NCI-H187 (cell line): Measurements from ENCODE around the gene MGAT1.
A peak's percentile ranks its signal among the peaks of the same experiment; 100 is the strongest.
"Not testable (repeated sequence)": the region's sequence is repeated elsewhere in the genome, so short reads cannot be mapped to it uniquely, and the experiment has no call there.

Experiments
- DNase-seq, 2 experiments: peaks; one replicate each; lab custom pipeline; 2025; lab: John Stamatoyannopoulos, UW

The MGAT1 gene

GRCh38 chr5:180785121-180785781 is 17.4 kb downstream of the MGAT1 start:
- DNase-seq = no peak

- peak; percentile 3 to 27 for DNase-seq
These were observed 18.0 kb downstream of the MGAT1 start for GRCh38 chr5:180784497-180785097.

- no peak for DNase-seq
These were observed 19.1 kb downstream of the MGAT1 start for GRCh38 chr5:180783340-180784052.

GRCh38 chr5:180782748-180783147 is 19.9 kb downstream of the MGAT1 start:
- DNase-seq = no peak

- DNase-seq = not testable (repeated sequence)
These were observed 20.7 kb downstream of the MGAT1 start for GRCh38 chr5:180781900-180782326.

GRCh38 chr5:180779985-180780610 is 22.5 kb downstream of the MGAT1 start:
- DNase-seq = no peak

- no peak for DNase-seq
These were observed 25.1 kb downstream of the MGAT1 start for GRCh38 chr5:180777475-180777874.

- DNase-seq = no peak
These were observed 26.2 kb downstream of the MGAT1 start for GRCh38 chr5:180776376-180776775.

- no peak for DNase-seq
These were observed 27.0 kb downstream of the MGAT1 start for GRCh38 chr5:180775624-180776023.

- no peak for DNase-seq
These were observed 30.8 kb downstream of the MGAT1 start for GRCh38 chr5:180771839-180772238.

GRCh38 chr5:180769821-180770220 is 32.8 kb downstream of the MGAT1 start:
- no peak for DNase-seq

GRCh38 chr5:180755601-180756000 is 47.0 kb downstream of the MGAT1 start:
- DNase-seq = no peak

GRCh38 chr5:180744253-180744652 is 58.4 kb downstream of the MGAT1 start:
- no peak for DNase-seq

GRCh38 chr5:180742727-180743126 is 59.9 kb downstream of the MGAT1 start:
- DNase-seq = no peak

- not testable (repeated sequence) for DNase-seq
These were observed 61.7 kb downstream of the MGAT1 start for GRCh38 chr5:180740953-180741352.

- no peak for DNase-seq
These were observed 62.6 kb downstream of the MGAT1 start, which contains the start of gene OR2Y1 for GRCh38 chr5:180739958-180740357. OR2Y1 (minus strand) TSS chr5:180740058; CDS start chr5:180740058, 0 bp downstream.

GRCh38 chr5:180739271-180739670 is 63.3 kb downstream of the MGAT1 start:
- no peak for DNase-seq

- peak in 1 of 2 experiments; percentile 9 for DNase-seq
These were observed 66.1 kb downstream of the MGAT1 start for GRCh38 chr5:180736536-180736935.
